HG03565 (cell line): ENCODE data around the gene MRC2.

Experiments used
- ATAC-seq: cut with Tn5 transposase; IDR thresholded peaks from one replicate; pipeline ENCODE4 v1.9.1; 2021; ENCODE audit warnings: mild to moderate bottlenecking, moderate library complexity; ENCODE audit not compliant: unreplicated experiment

The MRC2 gene

GRCh38 chr17:62658136-62658920, 30.9 kb downstream of the MRC2 start:
- no peak for ATAC-seq

GRCh38 chr17:62660629-62661118, 33.2 kb downstream of the MRC2 start:
- ATAC-seq = no peak

- no peak for ATAC-seq
Measured at GRCh38 chr17:62661337-62661736, 33.9 kb downstream of the MRC2 start.

DNA sequence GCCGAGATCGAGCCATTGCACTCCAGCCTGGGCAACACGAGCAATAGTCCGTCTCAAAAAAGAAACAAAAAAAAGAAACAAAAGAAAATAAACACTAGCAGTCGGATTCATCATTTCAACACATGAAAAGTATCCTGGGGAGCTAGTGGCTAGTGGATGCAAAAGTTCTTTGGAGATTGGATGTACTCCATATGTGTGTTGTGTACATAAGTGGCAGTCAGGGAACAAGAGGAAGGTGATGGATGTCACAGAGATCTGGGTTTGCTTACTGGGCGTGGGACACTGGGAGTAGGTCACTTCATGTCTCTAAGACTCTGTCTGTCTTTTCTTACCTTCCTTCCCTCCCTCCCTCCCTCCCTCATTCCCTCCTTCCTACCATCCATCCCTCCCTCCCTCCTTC, 35.4 kb downstream of the MRC2 start:
- no peak for ATAC-seq

DNA sequence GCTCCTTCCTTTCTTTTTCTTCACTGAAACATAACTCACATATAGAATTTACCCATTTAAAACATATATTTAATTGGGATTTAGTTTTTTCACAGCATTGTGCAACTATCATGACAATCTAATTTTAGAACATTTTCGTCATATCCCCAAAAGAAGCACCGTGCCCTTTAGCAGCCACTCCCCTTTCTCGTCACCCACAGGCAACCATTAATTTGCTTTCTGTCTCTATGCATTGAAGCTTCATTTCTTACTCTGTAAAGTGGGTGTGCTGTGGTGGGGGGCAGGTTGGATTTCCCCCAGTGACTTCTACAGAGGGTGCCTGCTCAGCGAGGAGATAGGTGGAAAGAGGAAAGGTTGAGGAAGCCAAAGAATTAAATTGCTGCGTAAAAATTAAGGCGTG, 35.8 kb downstream of the MRC2 start:
- no peak for ATAC-seq

GRCh38 chr17:62664336-62665120, 37.1 kb downstream of the MRC2 start:
- ATAC-seq = no peak

DNA sequence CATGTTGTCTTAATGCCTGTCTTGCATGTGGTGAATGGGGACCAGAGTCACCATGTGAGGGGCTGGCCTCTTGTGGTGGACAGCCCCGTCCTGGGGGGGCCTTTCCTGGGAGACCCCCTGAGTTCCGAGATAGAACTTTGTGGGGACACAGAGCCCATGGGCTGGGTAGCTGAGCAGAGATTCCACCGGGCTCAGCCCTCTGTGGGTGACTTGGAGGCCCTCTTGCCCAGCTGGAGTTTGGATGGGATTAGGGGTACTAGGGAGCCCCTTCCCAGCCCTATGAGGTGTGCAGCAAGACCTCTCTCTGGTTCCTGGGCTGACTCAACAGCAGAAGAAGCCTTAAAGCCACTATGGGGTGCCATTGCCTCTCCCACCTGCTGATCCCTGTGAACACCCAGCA, 38.1 kb downstream of the MRC2 start:
- no peak for ATAC-seq

- no peak for ATAC-seq
Measured at GRCh38 chr17:62666061-62666800, 38.8 kb downstream of the MRC2 start.

DNA sequence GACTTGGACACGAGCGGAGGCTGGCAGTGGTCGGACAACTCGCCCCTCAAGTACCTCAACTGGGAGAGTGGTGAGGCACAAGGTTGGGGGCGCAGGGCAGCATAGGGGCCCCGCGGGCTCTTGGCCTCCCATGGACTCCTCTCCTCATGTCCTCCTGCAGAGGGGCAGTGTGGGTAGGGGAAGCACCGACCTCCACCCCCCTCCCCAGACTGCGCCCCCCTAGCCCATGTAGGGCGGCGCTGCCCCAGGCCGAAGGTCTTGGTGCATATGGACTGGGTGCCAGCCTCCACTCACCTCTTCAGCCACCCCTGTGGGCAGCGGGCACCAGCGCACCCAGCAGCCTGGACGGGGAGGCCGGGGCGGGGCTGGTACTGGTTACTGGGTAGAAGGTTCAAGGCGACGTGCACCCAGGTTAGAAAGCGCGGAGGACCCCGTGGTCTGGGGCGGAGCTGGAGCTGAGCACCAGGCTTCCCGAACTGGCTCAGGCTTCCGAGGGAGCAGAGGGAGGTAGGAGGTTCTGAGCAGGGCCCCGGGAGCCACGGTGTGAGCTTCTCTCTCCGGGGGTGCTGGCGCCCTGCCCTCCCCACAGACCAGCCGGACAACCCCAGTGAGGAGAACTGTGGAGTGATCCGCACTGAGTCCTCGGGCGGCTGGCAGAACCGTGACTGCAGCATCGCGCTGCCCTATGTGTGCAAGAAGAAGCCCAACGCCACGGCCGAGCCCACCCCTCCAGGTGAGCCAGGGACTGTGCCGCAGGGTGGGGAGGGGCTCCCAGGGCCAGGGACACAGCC, 39.5 kb downstream of the MRC2 start:
- ATAC-seq = no peak

DNA sequence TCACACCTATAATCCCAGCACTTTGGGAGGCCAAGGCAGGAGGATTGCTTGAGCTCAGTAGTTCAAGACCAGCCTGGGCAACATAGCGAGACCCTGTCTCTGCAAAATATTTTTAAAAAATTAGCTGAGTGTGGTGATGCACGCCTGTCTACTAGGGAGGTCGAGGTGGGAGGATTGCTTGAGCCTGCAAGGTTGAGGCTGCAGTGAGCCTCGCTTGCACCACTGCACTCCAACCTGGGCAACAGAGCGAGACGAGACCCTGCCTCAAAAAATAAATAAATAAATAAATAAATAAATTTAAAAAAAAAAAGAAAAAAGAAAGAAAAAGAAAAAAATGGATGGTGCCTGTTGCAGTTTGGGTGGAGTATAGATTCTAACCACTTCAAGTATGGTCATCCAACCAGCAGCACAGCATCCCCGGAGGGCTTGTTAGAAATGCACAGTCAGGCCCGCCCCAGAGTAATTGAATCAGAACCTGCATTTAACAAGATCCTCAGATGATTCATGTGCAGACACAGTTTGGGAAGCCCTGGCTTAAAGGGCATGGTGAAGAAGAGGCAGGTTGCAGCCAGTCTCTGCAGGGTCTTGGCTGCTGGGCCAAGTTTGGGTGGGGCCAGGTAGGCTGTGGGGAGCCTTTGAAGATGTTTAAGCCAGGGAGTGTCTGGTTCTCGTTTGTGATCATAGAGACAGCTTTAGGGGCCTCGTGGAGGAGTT, 40.8 kb downstream of the MRC2 start:
- ATAC-seq = no peak

GRCh38 chr17:62670202-62670821, 42.8 kb downstream of the MRC2 start:
- ATAC-seq = no peak

GRCh38 chr17:62671553-62671952, 44.1 kb downstream of the MRC2 start:
- no peak for ATAC-seq

GRCh38 chr17:62672957-62673356, 45.5 kb downstream of the MRC2 start:
- no peak for ATAC-seq

- no peak for ATAC-seq
Measured at GRCh38 chr17:62673614-62674362, 46.3 kb downstream of the MRC2 start.

- ATAC-seq = no peak
Measured at GRCh38 chr17:62674363-62674739, 46.9 kb downstream of the MRC2 start.

DNA sequence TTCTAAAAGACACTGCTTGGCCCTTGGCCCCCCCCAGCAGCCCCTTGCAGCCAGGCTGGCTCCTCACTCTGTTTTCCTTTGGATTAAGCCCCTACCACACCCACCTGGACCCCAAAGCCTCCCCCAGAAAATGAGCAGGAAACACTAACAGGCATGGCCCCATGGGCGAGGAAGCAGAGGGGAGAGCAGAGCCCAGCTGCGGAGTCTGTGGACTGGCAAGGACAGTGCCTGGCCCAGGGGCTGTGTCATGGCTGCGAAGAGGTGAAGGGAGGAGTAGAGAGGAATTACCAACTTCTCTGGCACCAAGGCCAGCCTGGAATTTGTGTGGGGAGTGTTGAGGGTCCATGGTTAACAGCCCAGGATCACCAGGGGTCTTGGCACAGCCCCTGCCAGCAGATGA, 47.4 kb downstream of the MRC2 start:
- no peak for ATAC-seq

GRCh38 chr17:62675260-62675659, 47.8 kb downstream of the MRC2 start:
- ATAC-seq = no peak

GRCh38 chr17:62675701-62676100, 48.2 kb downstream of the MRC2 start:
- ATAC-seq = no peak
